Pulmonary artery endothelial cell (primary cell): ENCODE data around the gene NOL3. TPM values are rescaled to one million over a fixed set of nuclear protein-coding genes. Genes with fewer than 3 reads are reported as not detected.
A peak's percentile ranks its signal among the peaks of the same experiment; 100 is the strongest.

Experiments used
- DNase-seq: peaks from one replicate; pipeline ENCODE4 v3.0.0-alpha.2; 2011; ENCODE audit warnings: low read depth, low spot score
- total RNA-seq: library from RNA; depleted of rRNA; stranded (reverse); fragments of >200 nt; gene quantifications from 2 replicates; pipeline ENCODE4 v1.2.3, GENCODE V29; 2014

Gene NOL3
- total RNA-seq, 1 donor from 2014 or later, result 9.1 TPM

- DNase-seq, result no peak
Observed at GRCh38 chr16:67188323-67188722, 18.0 kb downstream of the NOL3 start.

GRCh38 chr16:67188798-67189197 lies 18.5 kb downstream of the NOL3 start:
- DNase-seq, result no peak

DNA sequence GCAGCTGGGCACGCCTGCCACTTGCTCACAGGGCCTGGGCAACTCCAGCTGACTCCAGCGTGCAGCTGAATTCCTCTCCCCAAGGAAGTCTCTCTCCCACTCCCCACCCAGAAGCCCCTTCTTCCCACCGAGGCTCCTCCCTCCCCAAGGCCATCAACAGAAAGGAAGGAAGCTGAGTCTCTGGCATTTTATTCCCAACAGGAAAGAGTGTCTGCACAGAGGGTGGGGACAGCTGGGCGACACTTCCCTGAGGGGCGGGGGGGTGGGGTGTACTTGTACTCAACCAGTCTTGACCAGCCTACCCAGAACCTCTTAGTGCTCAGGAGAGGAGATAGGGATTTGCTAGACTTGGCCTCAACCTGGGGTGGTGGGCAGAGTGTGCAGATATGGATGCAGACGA lies 19.7 kb downstream of the NOL3 start, which contains the start of gene EXOC3L1:
TSS of gene EXOC3L1 (minus strand) at position 96 of the 400 bp plus-strand sequence. CDS start 460 bp downstream, outside the sequence.
- DNase-seq, result no peak

GRCh38 chr16:67190448-67191399 lies 20.4 kb downstream of the NOL3 start:
- no peak for DNase-seq

DNA sequence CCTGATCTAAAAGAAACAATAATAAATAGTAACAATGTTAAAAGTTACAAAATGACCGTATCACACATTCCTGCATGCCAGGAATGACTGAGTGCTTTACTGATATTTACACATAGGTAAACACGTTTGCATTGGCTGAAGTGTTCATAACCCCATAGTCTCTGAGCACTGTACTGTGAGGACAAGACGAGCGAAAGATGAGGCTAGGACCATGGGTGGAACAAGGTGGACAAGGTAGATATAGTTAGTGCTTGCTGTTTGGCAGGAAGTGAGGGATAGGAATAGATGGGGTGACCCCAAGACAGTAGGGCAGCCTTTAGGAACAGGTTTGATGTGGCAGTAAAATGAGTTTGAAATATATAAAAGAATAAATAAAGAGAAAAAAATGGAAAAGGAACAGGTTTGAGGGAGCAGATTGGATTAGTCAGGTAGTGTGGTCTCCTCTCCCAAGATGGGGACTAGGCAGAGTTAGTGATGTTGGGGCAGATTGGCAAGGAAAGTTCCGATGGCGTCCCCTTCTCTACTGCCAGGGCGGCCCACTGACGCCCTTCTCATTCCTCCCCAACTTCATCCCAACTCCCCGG lies 21.2 kb downstream of the NOL3 start:
- DNase-seq, result no peak

DNA sequence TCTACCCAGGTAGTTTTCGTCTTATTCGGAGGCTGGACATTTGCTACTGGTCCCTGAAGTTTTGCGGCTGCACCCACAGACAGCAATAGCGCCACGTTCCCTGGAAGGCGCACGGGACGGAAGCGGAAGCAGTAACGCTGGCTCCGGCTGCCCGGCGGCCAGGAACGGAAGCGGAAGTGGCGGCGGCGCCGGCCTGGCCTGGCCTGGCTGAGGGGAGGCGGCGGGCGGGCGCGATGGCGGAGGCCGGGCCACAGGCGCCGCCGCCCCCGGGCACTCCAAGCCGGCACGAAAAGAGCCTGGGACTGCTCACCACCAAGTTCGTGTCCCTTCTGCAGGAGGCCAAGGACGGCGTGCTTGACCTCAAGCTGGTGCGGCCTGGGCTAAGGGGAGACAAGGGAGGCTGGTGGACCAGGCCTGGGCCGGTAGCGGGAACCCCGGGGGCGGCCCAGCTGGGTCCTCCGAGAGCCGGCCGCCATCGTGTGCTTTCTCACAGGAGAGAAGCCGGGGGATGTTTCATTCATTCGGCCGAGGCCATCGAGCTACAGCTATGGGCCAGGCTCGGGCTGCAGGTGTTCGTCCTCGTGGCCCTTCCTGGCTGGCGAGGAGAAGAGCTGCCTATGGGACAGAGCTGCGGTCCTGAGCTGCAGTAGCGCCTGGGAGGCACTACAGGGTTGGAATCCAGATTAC lies 21.8 kb downstream of the NOL3 start, which contains the start of gene E2F4:
TSS of gene E2F4 (plus strand) at position 161 of the 687 bp plus-strand sequence. CDS start at position 234, 73 bp downstream.
- peak; percentile 77 for DNase-seq

DNA sequence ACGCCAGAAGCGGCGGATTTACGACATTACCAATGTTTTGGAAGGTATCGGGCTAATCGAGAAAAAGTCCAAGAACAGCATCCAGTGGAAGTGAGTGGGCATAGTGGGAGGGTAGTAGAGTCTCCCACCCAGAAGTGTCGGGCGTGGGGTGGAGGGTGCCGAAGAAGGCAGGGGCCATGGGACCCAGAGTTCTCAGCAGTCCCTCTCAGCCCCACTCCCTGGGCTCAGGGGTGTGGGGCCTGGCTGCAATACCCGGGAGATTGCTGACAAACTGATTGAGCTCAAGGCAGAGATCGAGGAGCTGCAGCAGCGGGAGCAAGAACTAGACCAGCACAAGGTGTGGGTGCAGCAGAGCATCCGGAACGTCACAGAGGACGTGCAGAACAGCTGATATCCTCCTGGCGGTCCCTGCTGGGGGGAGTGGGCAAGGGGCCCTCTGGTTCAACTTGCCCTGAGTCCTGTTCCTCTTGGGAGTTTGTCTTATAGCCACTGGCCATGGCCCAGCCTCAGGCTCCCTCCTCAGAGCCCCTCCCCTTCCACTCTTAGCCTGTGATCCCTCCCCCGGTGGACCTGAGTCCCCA lies 22.5 kb downstream of the NOL3 start:
- DNase-seq, result no peak

- no peak for DNase-seq
Observed at GRCh38 chr16:67193536-67193935, 23.2 kb downstream of the NOL3 start.

- DNase-seq, result no peak
Observed at GRCh38 chr16:67194260-67194659, 23.9 kb downstream of the NOL3 start.

GRCh38 chr16:67195676-67196075 lies 25.3 kb downstream of the NOL3 start:
- no peak for DNase-seq

GRCh38 chr16:67196881-67197280 lies 26.5 kb downstream of the NOL3 start:
- DNase-seq, result no peak

- DNase-seq, result no peak
Observed at GRCh38 chr16:67197704-67198103, 27.4 kb downstream of the NOL3 start.

GRCh38 chr16:67198238-67198734 lies 27.9 kb downstream of the NOL3 start:
- DNase-seq, result no peak

DNA sequence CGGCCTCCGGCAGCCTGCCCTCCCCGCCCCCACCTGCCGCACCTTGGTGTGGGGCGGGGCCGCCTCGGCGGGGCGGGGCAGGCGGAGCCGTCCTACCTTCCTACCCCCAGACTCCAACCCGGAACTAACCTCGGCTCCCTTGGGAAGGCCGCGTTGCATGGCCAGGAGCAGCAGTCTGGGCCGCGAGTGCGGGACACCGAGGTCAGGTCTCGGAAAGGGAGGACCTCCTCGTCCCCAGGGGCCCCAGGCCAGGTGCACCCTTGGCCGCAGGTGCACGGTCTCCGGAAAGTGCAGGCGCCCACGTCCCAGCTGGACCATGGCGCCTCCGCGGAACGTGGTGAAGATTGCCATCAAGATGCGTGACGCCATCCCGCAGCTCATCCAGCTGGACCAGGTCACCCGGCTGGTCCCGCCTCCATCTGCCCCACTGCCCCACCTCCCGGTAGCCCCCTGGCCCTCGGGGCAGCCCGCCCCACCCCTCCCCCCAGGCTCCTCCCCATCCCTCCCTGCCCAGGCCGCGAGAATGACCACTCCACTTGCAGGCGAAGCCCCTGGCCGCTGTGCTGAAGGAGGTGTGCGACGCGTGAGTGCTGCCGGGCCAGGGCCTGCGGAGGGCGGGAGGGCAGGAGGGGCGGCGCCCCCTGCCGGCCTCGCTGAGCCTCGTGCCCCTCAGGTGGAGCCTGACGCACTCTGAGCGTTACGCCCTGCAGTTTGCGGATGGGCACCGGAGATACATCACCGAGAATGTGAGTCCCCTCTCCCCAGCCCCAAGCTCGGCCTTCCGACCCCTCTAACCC lies 28.9 kb downstream of the NOL3 start, which contains the start of gene ELMO3:
TSS of gene ELMO3 (plus strand) at position 121 of the 797 bp plus-strand sequence. CDS start at position 317, 196 bp downstream.
- DNase-seq, result no peak

- no peak for DNase-seq
Observed at GRCh38 chr16:67199808-67200198, 29.5 kb downstream of the NOL3 start.

DNA sequence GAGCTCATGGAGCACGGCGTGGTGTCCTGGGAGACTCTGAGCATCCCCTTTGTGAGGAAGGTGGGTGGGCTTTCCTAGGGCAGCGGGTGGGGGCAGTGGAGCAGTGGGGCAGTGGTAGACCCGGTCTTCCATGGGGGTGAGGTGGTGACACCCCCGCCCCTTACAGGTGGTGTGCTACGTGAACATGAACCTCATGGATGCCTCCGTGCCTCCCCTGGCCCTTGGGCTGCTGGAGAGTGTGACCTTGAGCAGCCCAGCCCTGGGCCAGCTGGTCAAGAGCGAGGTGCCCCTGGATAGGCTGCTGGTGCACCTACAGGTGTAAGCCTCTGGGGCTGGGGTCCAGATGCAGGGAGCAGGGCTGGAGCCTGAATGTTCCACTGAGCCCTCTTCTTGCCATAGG lies 30.2 kb downstream of the NOL3 start:
- no peak for DNase-seq

GRCh38 chr16:67201411-67202345 lies 31.3 kb downstream of the NOL3 start:
- DNase-seq, result no peak

DNA sequence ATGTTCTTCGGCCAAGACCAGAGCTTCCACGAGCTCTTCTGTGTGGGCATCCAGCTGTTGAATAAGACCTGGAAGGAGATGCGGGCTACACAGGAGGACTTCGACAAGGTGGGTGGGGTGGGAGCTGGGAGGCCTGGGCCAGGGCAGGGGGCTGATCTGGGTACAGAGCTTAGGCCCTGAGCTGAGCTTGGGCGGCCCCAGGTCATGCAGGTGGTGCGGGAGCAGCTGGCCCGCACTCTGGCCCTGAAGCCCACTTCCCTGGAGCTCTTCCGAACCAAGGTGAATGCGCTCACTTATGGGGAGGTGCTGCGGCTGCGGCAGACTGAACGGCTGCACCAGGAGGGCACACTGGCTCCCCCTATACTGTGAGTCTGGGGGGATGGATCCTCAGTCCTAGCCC lies 32.1 kb downstream of the NOL3 start:
- DNase-seq, result no peak

- no peak for DNase-seq
Observed at GRCh38 chr16:67202956-67203493, 32.7 kb downstream of the NOL3 start.
